Glomerular endothelial cell (primary cell): ENCODE measurements around the gene PKP4. TPM values are rescaled to one million over a fixed set of nuclear protein-coding genes. Genes with fewer than 3 reads are reported as not detected.
A peak's percentile ranks its signal among the peaks of the same experiment; 100 is the strongest.

Experiments
- DNase-seq: peaks from one replicate; pipeline ENCODE4 v3.0.0-alpha.2; 2011; ENCODE audit warnings: low read depth, low spot score; ENCODE audit errors: extremely low read depth
- total RNA-seq: library from RNA; depleted of rRNA; stranded (reverse); fragments of >200 nt; gene quantifications from 2 replicates; pipeline ENCODE4 v1.2.3, GENCODE V29; 2015

PKP4 gene
- total RNA-seq, 1 donor from 2014 or later, result 48.0 TPM

- no peak for DNase-seq
Observed at GRCh38 chr2:158579928-158580327, 123.2 kb downstream of the PKP4 start.

- DNase-seq, result no peak
Observed at GRCh38 chr2:158580760-158581159, 124.0 kb downstream of the PKP4 start.

- no peak for DNase-seq
Observed at GRCh38 chr2:158582670-158583069, 125.9 kb downstream of the PKP4 start.

- no peak for DNase-seq
Observed at GRCh38 chr2:158583923-158584322, 127.2 kb downstream of the PKP4 start.

- DNase-seq, result no peak
Observed at GRCh38 chr2:158586491-158586890, 129.7 kb downstream of the PKP4 start.

- no peak for DNase-seq
Observed at GRCh38 chr2:158589303-158589702, 132.6 kb downstream of the PKP4 start.

GRCh38 chr2:158598862-158599517 lies 142.2 kb downstream of the PKP4 start:
- DNase-seq, result no peak

GRCh38 chr2:158599609-158600008 lies 142.9 kb downstream of the PKP4 start:
- no peak for DNase-seq

- DNase-seq, result peak; percentile 87
Observed at GRCh38 chr2:158600155-158600802, 143.5 kb downstream of the PKP4 start.

- DNase-seq, result no peak
Observed at GRCh38 chr2:158602027-158602426, 145.3 kb downstream of the PKP4 start.

- DNase-seq, result no peak
Observed at GRCh38 chr2:158603205-158603604, 146.5 kb downstream of the PKP4 start.

- no peak for DNase-seq
Observed at GRCh38 chr2:158603986-158604385, 147.2 kb downstream of the PKP4 start.

GRCh38 chr2:158610059-158610458 lies 153.3 kb downstream of the PKP4 start:
- no peak for DNase-seq

GRCh38 chr2:158616480-158617000 lies 159.8 kb downstream of the PKP4 start:
- DNase-seq, result no peak

- DNase-seq, result no peak
Observed at GRCh38 chr2:158618891-158619490, 162.2 kb downstream of the PKP4 start.

- peak; percentile 29 for DNase-seq
Observed at GRCh38 chr2:158619496-158619895, 162.7 kb downstream of the PKP4 start.

GRCh38 chr2:158620656-158621055 lies 163.9 kb downstream of the PKP4 start:
- no peak for DNase-seq

GRCh38 chr2:158624071-158624667 lies 167.4 kb downstream of the PKP4 start:
- no peak for DNase-seq

- no peak for DNase-seq
Observed at GRCh38 chr2:158624961-158625360, 168.2 kb downstream of the PKP4 start.

GRCh38 chr2:158629116-158629515 lies 172.4 kb downstream of the PKP4 start:
- DNase-seq, result no peak

- no peak for DNase-seq
Observed at GRCh38 chr2:158633261-158633660, 176.5 kb downstream of the PKP4 start.

GRCh38 chr2:158634627-158635026 lies 177.9 kb downstream of the PKP4 start:
- no peak for DNase-seq
